Pulmonary artery endothelial cell (primary cell): ENCODE data around the gene MAU2. TPM values are rescaled to one million over a fixed set of nuclear protein-coding genes. Genes with fewer than 3 reads are reported as not detected.

ENCODE experiments used
- total RNA-seq: library from RNA; depleted of rRNA; stranded (reverse); fragments of >200 nt; gene quantifications from 2 replicates; pipeline ENCODE4 v1.2.3, GENCODE V29; 2014

Gene MAU2
- total RNA-seq, 1 donor from 2014 or later: 23.7 TPM

Other genes with a start within 250 kb of the MAU2 start
- gene TMEM161A, start 182.4 kb upstream of the MAU2 start, total RNA-seq: 22.1 and 29.5 TPM in 2 replicates
- gene MEF2B, start 150.6 kb upstream of the MAU2 start, total RNA-seq: 0.11 and 0.13 TPM in 2 replicates
- gene BORCS8, start 128.7 kb upstream of the MAU2 start, total RNA-seq: 27.4 and 29.2 TPM in 2 replicates
- gene RFXANK, start 128.6 kb upstream of the MAU2 start, total RNA-seq: 60.7 and 82.3 TPM in 2 replicates
- gene NR2C2AP, start 117.4 kb upstream of the MAU2 start, total RNA-seq: 11.4 and 19.5 TPM in 2 replicates
- not detected in 2 replicates for gene NCAN, start 108.9 kb upstream of the MAU2 start, total RNA-seq
- not detected in 2 replicates for gene TM6SF2, start 47.5 kb upstream of the MAU2 start, total RNA-seq
- gene SUGP1, start 320 bp upstream of the MAU2 start, total RNA-seq: 23.9 and 28.7 TPM in 2 replicates
- 67.4 and 72.9 TPM in 2 replicates for gene GATAD2A, start 84.8 kb downstream of the MAU2 start, total RNA-seq
- 0.79 and 1.3 TPM in 2 replicates for gene TSSK6, start 194.7 kb downstream of the MAU2 start, total RNA-seq
- 152 and 173 TPM in 2 replicates for gene NDUFA13, start 195.4 kb downstream of the MAU2 start, total RNA-seq
- gene YJEFN3, start 208.1 kb downstream of the MAU2 start, total RNA-seq: 0.13 and 0.28 TPM in 2 replicates
- gene CILP2, start 217.4 kb downstream of the MAU2 start, total RNA-seq: not detected in 2 replicates